Activated CD4-positive, alpha-beta T cell treated with anti-CD3 and anti-CD28 coated beads for 4 hours (primary cell): ENCODE results near the gene CDCA7.
A peak's percentile ranks its signal among the peaks of the same experiment; 100 is the strongest.
"Not testable (repeated sequence)": the region's sequence is repeated elsewhere in the genome, so short reads cannot be mapped to it uniquely, and the experiment has no call there.

Source experiments
- DNase-seq, 2 donors: peaks; one replicate each; pipeline ENCODE4 v3.0.0-alpha.2; 2020

Gene CDCA7

DNA sequence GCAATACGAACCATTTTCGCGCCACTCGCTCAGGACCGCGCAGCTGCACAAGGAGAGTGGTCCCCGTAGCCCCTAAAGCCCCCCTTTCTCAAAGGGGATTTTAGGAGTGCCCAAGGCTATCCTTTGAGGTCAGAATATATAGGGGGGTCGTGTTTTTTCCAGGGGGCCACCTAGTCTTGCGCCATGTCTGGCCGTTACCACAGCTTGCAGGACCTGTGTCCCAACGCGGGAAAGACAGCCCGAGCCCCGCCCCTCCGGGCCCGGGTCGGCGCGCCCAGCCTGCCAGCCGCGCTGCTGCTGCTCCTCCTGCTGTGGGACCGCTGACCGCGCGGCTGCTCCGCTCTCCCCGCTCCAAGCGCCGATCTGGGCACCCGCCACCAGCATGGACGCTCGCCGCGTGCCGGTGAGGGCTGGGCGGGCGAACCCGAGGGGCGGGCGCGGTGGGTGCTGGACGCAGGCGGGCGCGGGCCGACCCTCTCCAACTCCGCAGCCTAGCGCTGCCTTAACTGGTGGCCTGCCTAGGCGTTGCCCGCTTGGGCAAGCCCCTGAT is at the start of gene CDCA7:
CDCA7 (plus strand) TSS at position 291 of the 550 bp plus-strand sequence; CDS start at position 383, 92 bp downstream.
- peak; percentile 18 to 26 for DNase-seq

DNA sequence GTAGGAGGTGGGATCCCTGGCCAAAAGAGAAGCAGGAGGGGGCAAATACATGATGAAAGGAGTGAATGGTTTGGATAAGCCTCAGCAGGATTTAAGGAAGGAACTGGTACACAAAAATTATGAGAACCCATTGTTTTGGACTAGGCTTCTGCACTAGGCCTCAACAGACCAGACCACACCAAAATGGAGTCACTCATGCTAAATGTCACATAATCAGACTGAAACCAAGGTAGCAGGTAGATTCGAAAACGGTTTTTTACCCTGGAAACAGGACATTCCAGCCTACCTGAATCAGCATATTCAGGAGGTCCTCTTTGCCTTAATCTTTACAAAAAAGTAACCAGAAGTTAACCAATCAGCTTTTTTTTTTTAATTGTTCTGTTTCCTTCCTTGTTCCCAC is 49.4 kb upstream of the CDCA7 start:
- no peak for DNase-seq

DNA sequence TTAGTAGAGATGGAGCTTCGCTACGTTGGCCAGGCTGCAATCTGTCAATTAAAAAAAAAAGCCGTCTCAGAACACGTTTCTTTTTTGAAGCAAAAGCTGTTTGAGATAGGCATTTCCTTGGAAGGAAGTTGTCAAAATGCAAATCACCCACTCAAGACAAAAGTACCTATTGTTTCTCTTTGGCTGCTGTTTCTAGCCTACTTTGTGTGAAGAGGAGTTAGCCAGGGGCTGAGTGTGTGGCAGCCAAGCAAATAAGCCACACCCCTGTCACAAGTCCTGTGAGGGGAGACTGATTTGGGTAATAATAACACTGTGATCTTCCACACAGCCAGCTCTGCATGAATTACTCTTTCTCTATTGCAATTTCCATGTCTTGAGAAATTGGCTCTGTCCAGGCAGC is 47.4 kb upstream of the CDCA7 start:
- DNase-seq: no peak

DNA sequence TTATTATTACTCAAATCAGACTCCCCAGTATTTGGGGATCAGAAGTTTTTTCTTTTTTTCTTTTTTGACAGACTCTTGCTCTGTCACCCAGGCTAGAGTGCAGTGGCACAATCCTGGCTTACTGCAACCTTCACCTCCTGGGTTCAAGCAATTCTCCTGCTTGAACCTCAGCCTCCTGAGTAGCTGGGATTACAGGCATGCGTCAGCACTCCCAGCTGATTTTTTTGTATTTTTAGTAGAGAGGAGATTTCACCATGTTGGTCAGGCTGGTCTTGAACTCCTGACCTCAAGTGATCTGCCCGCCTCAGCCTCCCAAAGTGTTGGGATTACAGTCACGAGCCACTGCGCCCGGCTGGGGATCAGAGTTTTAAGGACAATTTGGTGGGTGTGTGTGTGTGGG is 45.3 kb upstream of the CDCA7 start:
- not testable (repeated sequence) for DNase-seq

DNA sequence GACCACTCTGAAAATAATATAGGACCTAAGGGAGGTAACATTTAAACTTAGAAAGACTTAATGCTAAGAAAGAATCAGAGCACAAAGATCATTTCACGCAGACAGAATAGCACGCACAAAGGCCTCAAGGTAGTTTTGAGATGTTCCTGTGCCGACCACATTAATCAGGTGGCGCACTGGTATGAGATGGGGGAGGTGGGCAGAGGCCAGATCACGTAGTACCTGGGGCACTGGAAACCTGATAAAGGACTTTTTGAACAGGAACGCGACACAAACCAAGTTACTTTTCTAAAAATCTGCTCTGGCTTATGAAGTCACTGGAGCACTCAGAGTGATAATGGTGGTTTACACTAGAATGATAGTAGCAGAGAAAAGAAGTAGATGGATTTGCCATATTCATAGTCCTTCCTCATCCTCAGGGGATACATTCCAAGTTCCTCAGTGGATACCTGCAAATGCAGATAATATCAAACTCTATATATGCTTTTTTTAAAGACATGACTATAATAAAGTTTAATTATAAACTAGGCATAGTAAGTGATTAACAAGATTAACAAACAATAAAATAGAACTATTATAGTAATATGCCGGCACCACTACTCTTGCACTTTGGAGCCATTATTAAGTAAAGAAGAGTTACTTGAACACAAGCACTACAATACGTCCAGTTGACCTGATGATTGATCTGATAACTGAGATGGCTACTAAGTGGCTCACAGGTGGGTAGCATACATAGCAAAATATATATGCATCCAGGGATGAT is 42.6 kb upstream of the CDCA7 start:
- no peak for DNase-seq

DNA sequence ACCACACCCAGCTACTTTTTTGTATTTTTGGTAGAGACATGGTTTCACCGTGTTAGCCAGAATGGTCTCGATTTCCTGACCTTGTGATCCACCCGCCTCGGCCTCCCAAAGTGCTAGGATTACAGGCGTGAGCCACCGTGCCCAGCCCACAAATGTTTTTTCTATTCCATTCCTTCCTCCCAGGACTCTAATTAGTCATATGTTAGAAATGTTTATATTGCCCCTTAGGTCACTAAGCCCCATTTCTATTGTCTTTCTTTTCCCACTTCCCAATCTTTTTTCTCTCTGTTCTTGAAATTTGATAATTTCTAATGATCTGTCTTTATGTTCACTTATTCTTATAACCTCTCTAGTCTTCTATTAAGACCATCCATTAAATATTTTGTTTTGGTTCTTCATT is 31.3 kb upstream of the CDCA7 start:
- no peak for DNase-seq

DNA sequence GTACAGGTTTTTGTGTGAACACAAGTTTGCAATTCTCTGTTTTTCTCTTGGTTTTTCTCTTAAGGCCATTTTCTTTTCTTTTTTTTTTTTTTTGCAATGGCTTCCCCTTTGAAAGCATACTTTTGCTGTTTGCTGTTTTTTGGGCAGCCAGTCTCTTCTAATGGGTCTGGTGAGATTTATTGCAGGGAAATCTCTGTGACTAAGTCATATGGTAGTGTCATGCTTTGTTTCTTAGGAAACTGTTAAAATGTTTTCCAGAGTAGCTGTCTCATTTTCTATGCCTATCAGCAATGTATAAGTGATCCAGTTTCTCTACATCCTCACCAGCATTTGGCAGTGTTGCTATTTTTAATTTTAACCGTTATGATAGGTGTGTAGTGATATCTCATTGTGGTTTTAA is 27.9 kb upstream of the CDCA7 start:
- DNase-seq: no peak

DNA sequence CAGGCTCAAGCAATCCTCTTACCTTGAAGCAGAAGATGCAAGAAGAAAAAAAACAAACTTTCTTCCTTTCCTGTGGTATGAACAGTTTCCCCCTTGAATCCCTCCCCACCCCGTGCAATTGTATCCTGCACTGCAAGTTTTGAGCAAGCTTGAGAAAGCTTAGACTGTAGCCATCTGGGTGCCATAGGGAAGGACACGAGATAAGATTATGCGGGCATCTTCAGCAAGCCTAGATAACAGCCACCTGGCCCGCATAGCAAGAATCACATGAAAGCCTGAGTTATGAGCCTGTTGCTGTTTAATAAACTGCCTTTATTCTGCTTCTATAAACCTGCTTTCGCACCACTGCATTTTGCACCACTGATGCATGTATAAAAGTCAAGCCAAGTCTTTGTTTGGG is 27.3 kb upstream of the CDCA7 start:
- no peak for DNase-seq

DNA sequence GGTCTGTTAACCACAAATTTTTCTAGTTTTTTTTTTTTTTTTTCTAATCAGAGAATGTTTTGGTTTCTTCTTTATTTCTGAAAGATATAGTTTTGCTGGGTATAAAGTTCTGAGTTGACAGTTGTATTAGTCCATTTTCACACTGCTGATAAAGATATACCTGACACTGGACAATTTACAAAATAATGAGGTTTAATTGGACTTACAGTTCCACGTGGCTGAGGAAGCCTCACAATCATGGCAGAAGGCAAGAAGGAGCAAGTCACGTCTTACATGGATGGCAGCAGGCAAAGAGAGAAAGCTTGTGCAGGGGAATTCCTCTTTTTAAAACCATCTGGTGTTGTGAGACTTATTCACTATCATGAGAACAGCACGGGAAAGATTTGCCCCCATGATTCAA is 21.7 kb upstream of the CDCA7 start:
- DNase-seq: not testable (repeated sequence)

DNA sequence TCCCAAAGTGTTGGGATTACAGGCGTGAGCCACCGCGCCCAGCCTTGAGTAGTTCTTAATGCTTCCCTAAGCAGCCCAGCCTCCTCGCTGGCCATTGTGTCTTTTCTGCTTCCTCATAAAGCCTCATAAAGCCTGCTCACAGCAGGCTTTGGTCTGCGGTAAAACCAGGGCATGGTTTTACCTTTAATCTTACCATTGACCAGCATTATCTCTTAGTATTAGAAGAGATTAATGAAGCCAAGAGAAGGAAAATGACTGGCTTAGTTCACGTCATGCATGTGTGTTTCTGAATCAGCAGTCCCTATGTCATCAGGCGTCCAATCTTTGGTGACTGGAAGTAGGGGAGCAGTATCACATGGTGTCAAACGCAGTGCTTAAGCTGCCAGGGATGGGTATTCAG is 14.9 kb upstream of the CDCA7 start:
- no peak for DNase-seq

DNA sequence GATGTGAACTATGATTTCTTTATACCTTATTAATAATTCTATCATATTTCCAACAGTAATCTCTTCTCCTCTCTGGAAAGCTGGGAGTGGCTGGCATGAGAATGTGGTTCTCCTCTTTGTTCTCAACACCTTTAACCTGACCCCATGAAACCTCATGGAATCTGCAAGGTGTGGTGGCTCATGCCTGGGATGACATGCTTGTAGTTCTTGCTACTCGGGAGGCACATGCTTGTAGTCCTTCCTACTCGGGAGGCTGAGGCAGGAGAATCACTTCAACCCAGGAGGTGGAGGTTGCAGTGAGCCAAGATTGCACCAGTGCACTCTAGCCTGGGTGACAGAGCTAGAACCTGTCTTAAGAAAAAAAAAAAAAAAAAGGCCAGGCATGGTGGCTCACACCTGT is 10.8 kb upstream of the CDCA7 start:
- no peak for DNase-seq

DNA sequence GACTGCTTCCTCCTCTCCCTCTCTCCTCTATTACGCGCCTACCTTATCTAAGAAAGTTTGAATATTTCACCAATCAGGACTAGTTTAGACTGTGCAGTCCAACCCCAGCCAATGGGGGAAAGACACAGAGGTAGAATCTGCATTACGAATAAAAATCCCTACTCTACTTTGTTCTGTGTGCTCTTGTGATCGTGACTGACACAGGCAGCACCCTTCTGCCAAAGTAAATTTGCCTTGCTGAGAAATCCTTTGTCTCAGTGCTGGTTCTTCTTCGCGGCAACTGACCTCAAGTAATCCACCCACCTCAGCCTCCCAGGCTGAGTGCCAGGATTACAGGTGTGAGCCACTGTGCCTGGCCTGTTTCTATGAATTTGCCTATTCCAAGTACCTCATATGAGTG is 8.6 kb upstream of the CDCA7 start:
- DNase-seq: no peak

DNA sequence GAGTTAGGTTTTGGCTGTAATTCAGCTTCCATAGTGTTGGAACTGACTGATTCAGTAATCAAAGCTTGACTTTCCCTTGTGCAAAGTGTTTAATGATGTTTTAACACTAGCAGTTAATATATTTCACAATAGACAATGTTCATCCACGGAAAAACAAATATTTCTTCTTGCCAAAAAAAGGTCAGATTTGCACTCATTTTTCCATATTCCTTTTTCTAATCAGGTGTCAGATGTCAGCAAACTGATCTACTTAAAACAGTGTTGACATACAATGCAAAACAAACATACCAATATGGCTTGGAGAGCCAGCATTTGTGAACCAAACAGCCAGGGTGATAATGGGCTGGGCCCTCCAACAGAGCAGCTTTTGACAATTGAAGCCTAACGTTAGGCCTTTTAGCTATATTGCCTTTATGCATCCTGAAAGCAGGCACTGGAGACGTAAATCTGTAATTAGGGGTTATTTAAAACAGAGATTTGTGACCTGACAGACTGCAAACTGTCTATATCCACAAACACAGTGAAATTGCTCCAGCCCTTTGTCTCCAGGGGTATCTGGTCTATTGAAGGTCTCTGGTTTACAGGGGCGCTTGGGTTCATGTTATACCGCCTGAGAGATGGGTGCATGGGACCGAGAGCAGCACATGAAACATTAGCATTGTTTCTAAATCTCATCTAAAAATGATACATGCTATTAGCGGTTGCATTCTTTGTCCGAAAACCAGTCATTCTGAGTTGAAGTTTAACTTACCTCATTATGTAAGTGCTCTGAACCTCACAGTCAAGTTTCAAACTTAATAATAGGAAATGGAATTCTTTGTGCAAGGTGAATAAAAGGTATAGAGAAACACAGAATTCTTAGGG is 7.1 kb upstream of the CDCA7 start:
- no peak for DNase-seq

DNA sequence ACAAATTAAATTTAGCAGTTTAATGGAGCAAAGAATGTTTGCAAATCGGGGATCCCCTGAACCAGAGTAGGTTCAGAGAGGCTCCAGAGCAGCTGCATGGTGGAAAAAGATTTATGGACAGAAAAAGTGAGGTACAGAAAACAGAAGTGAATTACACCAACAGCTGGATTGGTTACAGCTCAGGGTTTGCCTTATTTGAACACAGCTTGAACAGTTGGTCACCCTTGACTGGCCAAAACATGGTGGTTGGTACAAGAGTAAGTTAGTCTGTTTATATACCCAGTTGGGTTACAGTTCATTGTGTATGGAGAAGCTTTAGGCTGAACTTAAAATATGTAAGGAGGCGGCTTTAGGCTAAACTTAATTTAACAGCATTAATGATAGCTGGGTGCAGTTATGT is 5.4 kb upstream of the CDCA7 start:
- DNase-seq: no peak

DNA sequence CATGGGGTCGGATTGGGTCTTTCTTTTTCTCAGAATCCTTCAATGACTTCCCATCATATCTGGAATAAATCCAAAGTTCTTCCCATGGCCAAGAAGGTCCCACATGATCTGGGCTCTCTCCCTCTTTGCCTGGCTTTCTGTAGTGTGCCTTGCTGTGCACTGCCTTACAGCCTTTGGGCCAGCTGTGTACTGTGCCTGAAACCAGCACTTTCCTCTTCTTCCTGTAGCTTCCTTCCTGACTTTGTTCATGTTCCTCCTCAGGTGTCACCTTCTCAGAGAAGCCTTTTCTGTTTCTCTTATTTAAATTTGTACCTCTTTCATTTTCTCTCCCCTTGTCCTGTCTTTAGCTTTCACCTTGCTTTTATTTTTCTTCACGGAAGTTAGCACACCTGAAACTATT is 4.3 kb upstream of the CDCA7 start:
- no peak for DNase-seq

DNA sequence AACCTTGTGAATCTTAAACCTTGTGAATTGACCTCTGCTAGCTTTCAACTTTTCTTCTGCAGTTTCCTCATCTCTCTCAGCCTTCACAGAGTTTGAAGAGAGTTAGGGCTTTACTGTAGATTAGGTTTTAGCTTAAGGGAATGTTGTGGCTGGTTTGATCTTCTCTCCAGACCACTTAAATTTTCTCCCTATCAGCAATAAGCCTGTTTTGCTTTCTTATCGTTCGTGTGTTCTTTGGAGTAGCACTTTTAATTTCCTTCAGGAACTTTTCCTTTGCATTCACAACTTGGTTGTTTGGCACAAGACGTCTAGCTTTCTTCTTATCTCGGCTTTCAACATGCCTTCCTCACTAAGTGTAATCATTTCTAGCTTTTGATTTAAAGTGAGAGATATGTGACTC is 2.8 kb upstream of the CDCA7 start:
- no peak for DNase-seq

DNA sequence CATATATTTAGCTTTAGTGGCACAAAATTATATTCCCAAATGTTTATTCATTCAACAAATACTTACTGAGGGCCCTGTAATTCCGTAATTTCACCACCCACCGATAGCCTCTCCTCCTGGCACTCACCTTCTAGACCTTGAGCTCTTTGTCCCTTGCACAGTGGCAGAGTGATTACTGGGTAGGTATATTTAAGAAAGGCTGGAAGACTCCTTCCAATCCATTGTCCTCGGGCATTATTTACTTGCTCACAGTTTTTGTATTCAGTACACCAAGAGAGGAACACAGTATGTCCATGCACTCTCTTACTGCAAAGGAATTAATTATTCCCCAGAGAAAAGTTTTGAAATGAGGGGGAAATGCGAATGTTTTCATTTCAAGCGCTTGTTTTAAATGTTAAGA is 1.1 kb upstream of the CDCA7 start:
- no peak for DNase-seq

DNA sequence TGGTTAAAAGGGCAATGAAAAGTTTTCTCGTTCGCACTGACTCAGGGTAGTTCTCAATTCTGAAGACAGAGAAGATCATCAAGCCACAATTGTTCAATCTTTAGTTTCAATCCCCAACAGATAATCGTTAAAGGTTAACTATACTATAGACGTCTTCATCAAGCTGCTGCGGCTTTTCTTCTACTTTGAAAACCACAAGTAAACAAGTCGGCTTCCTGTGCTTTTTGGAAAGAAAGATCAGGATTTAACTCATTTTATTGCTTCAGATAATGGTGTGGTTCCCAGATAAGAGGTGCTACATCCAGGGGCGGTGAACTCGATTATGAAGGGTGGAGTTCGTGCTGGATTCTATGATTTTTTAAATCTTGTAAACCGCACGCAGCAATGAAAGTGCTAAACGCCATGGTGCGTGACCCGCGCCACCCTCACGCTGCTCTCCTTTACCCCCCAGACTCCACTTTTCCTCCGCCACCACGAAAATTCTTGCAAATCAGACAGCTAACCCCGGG is 545 bp upstream of the CDCA7 start:
- no peak for DNase-seq

DNA sequence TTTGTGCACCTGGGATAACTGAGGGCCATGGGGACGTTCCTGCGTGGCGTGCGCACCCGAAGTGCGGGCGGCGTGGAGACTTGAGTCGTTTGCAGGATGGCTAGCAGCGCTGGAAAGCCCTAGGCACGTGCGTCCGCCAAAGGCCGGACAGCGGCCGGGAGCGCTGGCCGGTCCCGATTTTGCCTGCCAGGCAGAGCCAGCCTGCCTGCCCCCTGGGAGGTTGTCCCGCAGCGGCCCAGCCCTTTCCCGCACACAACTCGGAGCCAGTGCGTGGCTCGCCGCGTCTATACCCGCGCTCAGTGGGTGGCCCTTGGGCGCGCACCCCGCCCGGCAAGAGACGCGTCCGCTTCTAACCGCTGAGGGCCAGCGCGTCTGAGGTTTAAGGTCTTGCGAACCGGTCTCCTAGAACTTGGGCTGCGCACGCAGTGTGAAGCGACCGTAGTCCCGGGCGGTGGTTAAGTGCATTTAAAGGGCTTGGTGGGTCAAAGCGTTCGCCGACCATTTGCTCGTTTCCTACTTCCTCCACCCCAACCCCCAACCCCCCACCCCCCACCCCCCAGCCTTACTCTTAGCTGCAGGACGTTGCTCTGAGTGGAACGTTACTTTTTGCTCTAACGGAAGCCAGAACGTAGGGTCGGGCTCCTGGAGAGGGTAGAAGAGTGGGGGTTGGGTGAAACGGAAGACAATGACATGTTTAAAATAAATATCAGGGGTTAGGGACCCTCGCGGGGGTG is 627 bp downstream of the CDCA7 start:
- DNase-seq: no peak

DNA sequence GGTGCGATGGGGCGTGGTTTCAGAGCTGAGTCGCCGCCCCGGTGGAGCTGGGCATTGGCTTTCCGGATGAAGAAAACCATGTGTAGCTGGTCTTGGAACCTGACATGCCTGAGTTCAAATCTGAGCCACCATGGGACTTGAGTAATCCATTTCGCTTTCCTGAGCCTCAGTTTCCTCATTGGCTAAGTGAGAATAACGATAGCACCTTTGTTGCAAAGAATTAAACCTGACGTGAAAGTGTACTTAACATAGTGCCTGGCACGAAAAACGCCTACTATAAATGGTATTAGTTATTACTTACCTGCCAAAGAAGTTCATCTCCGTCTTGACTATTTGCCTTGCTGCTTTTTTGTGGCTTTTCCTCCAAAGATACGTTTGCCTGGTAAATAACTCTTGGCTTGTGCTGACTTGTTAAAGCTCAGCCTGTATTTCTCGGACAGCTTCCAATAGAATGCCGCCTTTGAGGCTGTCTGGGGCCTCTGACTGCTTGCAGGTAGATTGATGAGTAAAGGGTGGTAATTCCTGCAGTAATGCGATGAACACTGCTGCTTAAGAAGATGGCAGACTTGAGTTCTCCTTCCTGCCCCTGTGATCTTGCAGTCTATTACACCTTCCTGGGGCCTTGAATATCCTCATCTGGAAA is 1.3 kb downstream of the CDCA7 start:
- no peak for DNase-seq

DNA sequence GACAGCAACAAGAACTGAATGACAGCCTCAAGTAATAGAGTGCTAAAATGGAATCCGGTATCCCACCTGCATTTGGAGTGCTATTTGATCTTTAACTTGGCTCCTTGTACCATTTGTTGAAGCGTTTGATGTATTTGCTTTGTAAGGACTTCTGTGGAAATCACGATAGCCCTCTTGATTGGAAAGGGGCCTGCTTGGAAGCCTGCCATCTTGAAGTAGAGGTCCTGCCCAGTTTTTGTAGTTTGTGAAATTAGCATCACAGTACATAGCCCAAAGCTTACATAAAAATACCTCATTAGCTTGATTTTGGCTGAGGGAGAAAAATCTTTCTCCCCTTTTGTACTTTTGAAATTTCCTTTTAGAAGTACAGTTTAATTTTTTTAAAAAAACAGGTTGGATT is 2.7 kb downstream of the CDCA7 start:
- no peak for DNase-seq

DNA sequence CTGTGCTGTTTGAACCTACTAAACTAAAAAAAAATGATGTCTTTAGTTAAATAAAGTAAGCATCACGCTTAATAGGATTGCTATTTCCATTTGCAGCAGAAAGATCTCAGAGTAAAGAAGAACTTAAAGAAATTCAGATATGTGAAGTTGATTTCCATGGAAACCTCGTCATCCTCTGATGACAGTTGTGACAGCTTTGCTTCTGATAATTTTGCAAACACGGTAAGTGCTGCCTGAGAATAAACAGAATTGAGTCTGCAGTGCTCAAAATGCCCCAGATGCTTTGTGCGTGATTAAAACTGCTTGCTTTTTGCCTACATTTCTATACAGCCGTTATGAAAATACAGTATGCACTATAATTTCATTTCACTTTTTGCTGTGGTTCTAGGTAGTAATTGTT is 3.9 kb downstream of the CDCA7 start:
- no peak for DNase-seq

DNA sequence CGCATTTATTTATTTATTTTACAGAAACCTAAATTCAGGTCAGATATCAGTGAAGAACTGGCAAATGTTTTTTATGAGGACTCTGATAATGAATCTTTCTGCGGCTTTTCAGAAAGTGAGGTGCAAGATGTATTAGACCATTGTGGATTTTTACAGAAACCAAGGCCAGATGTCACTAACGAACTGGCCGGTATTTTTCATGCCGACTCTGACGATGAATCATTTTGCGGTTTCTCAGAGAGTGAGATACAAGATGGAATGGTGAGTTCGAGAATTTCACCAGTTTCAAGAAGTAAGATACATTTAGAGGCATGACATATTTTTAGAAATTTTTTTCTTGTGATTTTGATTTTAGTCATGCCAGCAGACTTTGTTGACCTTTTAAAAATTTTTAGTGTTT is 4.6 kb downstream of the CDCA7 start:
- no peak for DNase-seq
